GM12801 (cell line): ENCODE results near the gene CAMK2A.

Experiments used
- TF ChIP-seq, protein P1 (sequence below): IDR thresholded peaks from one replicate; pipeline ENCODE4 v1.5.1; 2011; ENCODE audit warnings: control low read depth; ENCODE audit not compliant: insufficient read length; ENCODE audit errors: extremely low read depth

The CAMK2A gene

GRCh38 chr5:150328515-150328914, 38.9 kb upstream of the CAMK2A start:
- TF ChIP-seq, protein P1, sequence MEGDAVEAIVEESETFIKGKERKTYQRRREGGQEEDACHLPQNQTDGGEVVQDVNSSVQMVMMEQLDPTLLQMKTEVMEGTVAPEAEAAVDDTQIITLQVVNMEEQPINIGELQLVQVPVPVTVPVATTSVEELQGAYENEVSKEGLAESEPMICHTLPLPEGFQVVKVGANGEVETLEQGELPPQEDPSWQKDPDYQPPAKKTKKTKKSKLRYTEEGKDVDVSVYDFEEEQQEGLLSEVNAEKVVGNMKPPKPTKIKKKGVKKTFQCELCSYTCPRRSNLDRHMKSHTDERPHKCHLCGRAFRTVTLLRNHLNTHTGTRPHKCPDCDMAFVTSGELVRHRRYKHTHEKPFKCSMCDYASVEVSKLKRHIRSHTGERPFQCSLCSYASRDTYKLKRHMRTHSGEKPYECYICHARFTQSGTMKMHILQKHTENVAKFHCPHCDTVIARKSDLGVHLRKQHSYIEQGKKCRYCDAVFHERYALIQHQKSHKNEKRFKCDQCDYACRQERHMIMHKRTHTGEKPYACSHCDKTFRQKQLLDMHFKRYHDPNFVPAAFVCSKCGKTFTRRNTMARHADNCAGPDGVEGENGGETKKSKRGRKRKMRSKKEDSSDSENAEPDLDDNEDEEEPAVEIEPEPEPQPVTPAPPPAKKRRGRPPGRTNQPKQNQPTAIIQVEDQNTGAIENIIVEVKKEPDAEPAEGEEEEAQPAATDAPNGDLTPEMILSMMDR = no peak

DNA sequence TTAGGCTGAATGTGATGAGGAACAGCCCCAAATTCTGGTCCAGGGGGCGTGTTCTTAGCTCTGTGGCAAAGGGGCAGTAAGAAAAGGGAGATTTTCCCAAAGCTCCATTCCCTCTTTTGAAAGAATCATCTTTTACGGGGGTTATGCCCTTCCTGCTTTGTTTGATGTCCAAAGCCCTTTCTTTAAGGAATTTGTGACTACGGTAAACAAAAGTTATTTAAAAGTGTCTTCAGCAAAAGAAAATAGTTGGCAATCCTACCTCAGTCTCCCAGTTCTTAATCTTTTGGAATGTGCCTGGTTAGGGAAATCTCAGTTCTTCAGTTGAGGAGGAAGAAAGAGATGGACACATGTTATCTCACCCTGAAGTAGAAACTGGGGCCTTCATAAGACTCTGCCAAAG, 37.6 kb upstream of the CAMK2A start:
- TF ChIP-seq, protein P1 = no peak

DNA sequence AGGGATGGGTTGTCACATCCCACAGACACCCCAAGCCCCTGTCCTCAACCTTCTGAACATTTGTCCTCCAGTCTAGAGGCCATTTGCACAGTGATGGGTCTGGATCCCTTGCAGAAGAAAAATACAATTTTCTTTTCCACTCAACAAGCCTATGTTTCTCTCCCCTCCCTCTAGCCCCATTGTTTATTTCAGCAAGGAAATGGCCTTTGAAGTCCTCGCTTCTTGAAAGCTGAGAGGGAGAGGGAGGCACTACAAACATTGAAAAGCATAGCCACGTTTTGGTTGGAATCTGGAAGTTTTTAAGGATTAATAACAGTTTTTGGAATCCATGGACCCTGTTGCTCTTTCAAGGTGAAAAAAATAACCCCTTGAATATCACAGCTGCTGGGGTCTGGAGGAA, 37.1 kb upstream of the CAMK2A start:
- TF ChIP-seq, protein P1 = no peak

DNA sequence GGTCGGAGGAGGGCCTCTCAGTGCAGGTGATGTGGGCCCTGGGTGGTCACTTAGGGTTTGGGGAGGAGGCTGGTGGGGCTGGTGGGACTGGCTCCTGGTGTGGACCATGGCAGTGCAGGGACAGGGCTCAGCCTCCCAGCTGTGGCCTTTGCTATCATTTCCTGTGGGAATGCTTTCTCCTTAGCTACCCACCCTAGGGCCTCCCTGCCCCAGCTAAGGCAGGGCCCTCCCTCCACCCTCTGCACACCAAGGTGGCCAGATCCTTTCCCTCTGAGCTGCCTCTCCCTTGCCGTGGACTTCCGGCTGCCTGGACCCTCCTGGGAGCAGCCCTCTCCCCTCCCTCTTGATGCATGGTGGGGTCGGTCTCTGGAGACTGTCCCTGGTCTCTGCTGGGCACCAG, 35.9 kb upstream of the CAMK2A start:
- TF ChIP-seq, protein P1 = no peak

DNA sequence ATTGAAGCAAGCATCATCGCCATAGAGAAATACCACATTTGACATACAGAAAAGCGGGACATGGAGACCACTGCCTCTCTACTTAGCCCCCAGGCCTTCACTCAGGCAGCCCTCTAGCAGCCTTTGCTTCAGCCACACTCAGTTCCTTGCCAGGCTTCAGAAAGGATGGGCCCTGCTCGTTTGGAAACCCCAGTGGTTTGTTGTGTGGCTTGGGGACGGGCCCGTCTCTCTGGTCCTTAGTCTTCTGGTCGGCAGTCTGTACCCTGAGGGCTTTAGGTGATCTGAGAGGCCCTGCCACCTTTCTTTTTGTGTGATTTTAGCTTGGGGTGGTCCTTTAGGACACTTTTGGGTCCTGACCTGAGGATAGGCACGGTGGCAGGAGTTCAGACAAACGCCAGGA, 34.2 kb upstream of the CAMK2A start:
- TF ChIP-seq, protein P1 = no peak

DNA sequence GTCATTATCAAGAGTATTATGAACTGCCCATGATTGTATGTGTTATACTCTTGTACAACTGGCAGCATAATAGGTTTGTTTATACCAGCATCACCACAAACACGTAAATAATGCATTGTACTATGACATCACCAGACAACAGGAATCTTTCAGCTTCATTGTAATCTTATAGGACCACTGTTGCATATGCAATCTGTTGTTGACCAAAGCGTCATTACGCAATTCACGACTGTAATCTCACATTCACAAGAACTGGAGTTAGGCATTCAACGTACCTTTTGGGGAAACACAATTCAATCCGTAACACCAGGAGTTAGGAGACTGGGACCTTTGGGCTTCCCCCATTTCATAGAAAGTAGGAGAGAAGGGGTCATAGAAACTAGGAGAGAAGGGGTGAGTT, 33.5 kb upstream of the CAMK2A start:
- TF ChIP-seq, protein P1 = no peak

- TF ChIP-seq, protein P1 = no peak
Observed at GRCh38 chr5:150322202-150322601, 32.6 kb upstream of the CAMK2A start.

DNA sequence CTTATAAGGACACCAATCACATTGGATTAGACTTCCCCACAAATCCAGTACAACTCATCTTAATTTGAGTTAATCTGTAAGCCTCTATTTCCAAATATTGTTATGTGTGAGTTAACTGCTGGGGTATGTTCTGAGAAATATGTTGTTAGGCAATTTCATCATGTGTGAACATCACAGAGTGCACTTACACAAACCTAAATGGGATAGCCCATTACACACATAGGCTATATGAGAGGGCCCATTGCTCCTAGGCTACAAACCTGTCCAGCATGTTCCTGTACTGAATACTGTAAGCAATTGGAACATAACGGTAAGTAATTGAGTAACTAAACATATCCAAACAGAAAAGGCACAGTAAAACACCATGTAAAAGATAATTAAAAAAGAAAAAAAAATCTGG, 32.2 kb upstream of the CAMK2A start:
- TF ChIP-seq, protein P1 = no peak
